D341Med (cell line): ENCODE data around the gene TMX4.
"Not testable (repeated sequence)": the region's sequence is repeated elsewhere in the genome, so short reads cannot be mapped to it uniquely, and the experiment has no call there.

ENCODE experiments used
- DNase-seq: peaks from one replicate; pipeline ENCODE4 v3.0.0; 2012; ENCODE audit warnings: low spot score

TMX4 gene, protein sequence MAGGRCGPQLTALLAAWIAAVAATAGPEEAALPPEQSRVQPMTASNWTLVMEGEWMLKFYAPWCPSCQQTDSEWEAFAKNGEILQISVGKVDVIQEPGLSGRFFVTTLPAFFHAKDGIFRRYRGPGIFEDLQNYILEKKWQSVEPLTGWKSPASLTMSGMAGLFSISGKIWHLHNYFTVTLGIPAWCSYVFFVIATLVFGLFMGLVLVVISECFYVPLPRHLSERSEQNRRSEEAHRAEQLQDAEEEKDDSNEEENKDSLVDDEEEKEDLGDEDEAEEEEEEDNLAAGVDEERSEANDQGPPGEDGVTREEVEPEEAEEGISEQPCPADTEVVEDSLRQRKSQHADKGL

DNA sequence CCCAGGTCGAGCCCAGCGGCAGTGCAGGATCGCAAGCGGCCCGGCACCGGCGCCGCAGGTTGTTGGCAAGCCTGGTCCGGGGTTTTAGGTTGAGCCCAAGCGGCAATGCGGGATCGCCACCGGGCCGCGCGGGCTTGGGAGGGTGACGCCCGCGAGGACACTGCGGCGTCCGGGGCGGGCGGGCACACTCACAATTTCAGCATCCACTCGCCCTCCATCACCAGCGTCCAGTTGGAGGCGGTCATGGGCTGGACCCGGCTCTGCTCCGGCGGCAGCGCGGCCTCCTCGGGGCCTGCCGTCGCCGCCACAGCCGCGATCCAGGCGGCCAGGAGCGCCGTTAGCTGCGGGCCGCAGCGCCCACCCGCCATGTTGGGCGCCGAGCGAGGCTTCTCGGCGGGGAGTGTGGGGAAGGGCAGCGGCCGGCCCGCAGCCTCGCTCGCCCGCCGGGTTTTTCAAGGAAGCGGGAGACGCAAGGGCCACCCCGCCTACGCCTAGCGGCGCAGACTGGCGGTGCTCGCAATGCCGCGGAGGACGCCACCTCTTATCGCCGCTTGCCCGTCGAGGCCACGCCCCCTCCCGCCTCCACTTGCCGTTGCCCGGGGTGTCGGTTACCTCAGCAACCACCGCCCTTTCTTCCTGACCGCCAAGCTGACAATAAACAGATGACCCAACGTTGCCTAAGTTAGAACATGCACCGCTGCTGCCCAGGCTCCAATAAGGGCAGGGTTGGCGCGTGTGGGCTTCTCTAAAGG, at the start of gene TMX4:
Gene TMX4, minus strand, starts transcription at position 516 of the 752 bp plus-strand sequence. Its CDS starts 148 bp downstream, at position 368.
- peak; percentile 95 for DNase-seq

DNA sequence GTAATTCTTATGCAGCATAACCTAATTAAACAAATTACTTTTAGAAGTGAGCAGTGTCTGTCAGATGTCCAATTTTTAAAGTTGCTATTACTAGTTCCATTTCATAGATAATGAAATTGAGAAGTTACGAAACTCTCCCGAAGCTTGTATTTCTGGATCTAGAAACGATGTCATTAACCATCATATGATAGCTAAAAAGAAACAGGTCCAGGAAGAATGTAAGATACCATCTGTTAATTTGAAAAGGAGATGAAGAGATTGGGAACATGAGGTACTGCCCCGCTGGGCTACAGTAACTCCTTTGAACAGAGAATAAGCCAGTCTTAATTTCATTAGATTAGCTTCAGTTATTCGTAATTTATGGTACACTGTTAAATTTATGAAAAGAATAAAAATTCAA, 47.5 kb upstream of the TMX4 start:
- no peak for DNase-seq

DNA sequence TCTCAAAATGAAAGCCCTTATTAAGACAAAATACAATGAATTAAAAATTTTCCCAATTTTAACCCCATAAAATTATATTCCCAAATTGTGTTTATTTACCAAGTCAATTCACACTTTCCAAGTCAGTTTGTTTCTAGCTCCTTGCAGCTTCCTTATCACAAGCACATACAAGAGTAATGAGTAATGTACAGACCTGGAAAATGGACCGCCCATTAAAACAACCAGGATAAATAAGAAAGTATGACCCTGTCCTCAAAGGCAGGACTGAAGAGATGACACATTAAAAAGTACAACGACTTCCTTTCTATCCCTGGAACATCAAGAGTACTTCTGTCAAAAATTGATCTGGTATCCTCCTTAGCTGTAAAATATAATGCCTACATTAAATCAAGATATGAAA, 47.1 kb upstream of the TMX4 start:
- no peak for DNase-seq

DNA sequence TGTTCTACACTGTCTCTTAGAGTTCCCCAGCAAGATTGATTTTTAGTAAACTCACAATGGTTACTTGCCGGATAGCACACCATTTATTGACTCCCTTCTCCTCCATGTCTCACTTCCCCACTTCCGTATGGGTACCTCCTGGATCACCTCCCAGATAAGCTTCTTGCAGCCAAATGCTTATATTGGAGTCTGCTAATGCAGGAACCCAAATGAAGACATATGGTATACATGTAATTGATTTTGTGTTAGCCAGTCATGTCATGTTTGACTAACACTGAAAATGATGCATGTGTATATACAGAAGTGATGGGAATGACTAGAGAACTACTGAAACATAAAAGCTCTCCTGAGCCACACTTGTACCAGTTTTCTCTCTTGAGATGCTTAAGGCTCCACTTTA, 46.1 kb upstream of the TMX4 start:
- no peak for DNase-seq

DNA sequence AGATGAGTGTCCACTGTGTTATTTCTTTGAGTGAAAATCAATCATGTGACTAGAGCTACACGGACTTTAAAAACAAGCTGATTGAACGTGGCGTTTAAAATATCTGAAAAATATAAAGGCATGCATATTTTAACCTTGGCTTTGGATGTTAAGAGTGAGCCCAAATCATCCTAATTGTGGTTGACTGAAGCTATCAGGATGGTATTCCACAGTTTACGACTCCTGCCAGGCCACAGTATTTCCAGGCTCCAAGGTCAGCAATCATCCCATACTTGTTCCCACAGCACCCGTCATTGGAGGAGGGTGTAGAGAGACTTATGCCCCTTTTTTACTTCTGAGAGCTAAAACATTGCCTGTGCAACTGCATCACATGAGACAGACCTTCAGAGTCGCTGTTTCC, 43.2 kb upstream of the TMX4 start:
- DNase-seq: no peak

DNA sequence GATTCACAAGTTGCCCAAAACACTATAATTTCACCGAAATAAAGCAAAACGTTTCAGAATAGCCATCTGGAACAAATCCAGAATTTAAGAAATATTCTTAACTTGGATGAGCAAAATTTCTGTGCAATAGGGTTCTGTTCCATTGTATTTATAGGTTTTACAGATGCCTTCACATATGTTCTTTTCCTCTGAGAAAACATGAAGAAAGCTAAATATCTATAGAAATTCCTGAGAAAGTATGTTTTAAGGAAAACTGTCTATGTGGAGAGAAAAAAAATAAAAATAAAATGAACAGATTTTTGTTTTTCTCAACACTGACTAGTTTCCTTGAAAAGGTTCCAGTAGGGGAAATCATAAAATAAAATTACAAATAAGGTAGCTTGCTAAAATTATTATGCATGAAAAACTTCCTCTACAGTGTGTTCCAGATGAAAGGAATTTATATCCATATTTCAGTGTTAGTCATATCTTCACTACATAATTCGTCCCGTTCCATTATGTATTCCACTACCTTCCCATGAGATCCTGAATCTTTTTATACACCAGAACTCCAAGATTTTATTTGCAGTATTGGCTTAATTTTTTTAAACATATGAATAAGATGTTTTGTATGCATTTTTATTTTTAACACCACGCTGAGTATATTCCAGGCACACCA, 42.4 kb upstream of the TMX4 start:
- no peak for DNase-seq

DNA sequence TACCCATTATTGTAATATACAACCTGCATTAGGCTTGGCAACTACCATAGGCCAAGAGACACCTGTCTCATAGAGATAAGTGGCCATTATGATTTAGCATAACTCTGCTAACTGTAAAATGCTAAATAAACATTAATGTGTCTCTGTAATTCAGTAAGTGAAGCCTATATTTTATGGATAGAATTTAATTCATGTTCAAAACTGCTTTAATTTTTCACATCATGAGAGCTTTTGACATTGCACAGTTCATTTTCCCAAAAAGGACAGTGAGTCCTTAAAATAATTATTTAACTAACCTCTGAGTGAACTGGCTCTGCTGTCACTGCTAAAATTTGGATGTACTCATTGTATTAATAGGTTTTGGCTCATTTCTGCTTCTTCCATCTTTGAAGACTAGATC, 41.4 kb upstream of the TMX4 start:
- DNase-seq: no peak

DNA sequence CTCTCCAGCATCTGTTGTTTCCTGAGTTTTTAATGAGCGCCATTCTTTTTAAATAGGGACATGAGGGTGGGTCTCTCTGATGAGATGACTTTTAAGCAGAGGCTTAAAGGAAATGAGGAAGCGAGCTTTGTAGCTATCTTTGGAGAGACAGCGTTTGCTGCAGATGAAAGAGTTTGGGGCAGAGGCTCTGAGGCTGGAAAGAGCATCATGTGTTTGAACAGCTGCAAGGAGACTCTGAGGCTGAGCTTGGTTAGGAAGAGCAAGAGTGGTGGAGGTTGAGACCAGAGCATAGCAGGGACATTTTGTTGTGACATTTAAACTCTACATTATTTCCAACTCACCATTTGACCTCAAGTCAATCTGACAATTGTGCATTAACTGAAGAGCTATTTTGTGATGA, 38.3 kb upstream of the TMX4 start:
- DNase-seq: no peak

DNA sequence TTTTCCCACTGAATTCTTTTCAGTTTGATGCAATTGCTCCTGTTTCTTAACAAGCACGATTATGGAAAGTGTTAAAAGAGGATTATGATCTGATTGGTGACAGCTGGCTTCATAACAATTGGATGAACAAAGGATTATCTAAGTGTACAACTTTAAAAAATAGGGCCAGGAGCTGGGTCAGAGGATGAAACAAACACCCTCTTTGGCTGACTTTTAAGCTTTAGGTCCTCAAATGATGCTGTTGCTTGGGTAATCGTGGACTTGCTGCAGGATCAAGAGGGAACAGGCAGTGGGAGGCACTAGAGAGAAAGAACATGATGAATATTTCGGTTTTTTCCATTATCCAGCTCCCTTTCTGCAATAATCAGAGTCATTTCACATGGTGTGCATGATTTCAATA, 35.5 kb upstream of the TMX4 start:
- DNase-seq: peak; percentile 52

DNA sequence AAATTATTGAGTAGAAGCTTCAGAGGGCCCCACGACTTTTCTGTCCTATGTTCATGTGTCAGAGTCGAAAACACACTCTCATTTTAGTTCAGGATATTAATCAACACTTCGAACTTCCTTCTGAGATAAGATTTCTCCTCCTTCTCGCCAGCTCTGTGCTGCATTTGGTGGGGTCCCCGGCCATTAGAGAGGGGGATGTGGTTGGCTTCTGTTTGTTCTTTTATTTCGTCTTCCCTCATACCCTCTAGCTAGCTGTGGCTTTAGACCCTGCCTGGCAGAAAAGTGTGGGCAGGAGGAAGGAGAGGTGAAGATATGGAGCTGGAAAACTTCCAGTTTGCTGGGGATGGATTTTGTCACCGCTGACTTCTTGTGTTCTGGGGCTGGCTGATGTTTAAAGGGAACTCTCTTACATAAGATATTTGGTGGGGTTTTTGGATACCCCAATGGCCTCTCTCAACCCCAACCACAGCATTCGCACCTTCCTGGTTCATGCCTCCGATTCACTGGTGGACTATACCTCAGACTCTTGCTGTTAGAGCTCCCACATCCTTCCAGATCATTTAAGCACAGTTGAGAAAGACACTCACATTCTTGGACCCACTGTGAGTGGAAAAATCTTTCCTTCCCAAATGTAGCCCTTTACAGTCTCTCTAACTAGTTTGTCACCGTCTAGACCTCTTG, 30.7 kb upstream of the TMX4 start:
- no peak for DNase-seq

DNA sequence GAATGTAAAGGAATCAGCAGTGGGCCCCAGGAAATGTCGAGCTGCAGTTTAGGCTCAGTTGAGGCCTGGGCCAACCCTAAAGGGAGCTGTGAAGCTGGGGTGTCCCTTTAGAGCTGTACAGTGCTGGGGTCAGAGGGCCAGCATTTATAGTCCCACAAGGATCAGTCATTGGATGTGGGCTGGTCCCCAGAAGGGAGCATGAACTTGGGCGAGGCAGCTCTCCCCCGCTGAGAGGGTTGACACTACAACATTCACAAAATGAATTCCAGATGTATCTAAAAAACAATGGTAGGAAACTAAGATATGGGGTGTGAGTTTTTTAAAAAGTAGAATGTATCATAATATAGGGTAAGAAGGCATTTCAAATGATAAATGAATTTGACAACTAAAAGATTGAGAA, 29.7 kb upstream of the TMX4 start:
- DNase-seq: no peak

DNA sequence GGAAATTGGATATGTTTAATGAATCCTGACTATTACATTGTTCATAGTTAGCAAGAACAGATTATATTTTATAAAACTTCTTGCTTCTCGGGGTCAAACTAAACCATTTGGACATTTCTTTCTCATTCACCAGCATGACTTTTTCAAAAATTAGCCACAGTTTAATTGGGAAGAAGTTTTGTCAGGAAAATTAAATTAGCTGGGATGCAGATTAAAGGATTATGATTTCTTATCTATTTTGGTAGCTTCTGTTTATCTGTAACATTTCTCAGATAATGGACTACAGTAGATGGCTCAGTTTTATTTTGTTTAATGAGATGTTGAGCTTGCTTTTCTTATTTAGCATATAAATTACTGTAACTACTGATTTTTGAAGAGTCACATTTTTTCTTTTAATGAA, 26.4 kb upstream of the TMX4 start:
- no peak for DNase-seq

DNA sequence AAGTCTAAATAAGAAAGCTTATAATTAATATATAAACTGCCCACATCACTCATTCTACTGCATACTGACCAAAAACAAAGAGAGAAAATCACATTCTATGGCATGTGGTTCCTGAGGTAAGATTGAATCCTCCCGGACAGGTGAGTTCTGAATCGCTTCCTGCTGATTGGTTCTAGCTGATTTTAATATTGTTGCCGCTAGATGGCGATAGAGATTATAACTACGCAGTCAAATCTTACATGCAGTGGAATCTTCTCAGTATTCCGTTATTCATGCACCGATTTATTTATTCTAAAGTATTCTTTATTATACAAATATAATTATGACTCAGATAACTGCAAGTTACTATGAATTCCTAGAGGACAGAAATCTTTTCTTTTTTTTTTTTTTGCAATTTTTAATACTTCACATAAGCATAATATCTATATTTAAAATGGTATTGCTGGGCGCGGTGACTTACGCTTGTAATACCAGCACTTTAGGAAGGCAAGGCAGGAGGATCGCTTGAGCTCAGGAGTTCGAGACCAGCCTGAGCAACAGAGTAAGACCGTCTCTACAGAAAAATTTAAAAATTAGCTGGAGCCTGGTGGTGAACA, 24.2 kb upstream of the TMX4 start:
- peak; percentile 56 for DNase-seq

DNA sequence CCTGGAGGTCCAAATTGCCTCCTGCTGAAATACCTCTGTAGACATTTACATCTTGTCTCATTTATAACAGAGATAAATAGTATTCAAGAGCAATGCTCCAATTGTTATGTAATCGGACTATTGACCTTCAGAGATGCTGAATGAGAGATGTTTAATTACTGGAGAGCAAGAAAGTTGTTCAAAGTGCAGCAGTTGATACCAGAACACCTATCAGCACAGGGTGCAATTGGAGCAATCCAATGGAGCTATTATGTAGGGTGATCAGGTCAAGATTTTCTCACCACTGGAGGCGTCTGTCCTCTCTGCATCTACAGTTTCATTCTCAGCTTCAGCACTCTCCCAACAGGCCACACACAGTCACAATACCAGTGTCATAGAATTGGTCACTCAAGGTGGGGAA, 19.5 kb upstream of the TMX4 start:
- no peak for DNase-seq

DNA sequence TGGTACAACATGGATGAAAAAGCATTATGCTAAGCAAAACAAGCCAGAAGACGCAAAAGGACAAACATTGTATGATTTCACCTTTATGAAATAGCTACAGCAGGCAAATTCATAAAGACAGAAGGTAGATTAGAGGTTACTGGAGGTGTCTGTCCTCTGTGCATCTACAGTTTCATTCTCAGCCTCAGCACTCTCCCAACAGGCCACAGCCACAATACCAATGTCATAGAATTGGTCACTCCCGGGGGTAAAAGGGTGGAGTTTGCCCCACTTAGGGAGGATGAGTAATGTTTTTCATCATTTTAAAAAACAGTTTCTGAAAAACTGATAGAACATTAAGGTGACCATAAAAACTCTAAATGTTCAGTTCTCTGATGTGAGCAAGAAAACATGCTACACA, 17.2 kb upstream of the TMX4 start:
- no peak for DNase-seq

DNA sequence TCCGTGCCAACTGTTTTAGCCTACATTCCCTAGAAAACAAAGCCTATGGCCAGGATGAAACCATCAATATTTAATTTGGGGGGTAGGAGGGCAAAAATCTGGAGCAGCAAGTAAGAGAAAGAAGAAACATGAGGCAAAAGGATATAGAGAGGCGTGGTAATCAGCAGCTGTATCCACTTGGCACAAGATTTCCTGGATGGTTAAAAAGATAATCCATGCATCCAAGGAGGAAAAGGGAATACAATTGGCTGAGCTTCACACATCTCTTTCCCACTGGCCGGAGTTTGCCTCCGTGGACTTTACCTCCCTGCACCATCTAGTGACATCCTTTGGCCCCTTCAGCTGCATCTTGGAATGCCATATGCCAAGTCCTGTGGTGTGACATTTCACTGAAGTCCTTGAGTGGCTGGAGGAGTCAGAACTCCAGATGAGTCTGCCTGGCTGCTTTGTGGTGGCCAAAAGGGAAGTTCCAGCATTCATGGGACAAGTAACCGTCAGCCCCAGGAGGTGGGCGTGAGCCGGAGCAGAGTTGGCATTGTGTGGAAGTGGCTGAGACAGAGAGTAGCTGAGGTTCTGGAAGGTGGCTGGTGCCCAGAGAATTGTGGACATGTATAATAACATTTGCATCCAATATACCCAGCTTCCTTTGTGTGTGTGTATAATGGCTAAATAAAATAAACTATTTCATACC, 13.7 kb upstream of the TMX4 start:
- DNase-seq: no peak

DNA sequence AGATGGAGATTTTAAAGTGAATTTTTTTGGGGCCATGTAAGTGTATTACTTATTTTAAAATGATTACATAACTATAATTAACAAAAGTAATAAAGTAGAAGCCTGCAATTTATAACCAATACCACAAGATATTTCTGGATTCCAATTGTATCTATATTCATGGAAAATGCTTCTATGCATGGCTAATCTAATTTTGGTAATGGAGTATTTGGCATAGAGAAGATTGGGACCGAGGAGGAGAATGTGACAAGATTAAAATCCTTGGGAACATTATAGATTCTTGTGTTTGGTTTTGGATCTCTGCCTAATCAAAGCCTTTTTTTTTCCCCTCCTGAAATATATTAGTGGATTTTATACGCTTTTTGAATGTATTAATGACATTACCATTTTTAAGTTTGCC, 12.9 kb upstream of the TMX4 start:
- no peak for DNase-seq

DNA sequence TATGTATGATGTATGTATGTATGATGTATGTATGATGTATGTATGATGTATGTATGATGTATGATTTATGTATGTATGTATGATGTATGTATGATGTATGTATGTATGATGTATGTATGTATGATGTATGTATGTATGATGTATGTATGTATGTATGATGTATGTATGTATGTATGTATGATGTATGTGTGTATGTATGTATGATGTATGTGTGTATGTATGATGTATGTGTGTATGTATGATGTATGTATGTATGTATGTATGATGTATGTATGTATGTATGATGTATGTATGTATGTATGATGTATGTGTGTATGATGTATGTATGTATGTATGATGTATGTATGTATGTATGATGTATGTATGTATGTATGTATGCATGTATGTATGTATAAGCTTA, 12.0 kb upstream of the TMX4 start:
- not testable (repeated sequence) for DNase-seq

DNA sequence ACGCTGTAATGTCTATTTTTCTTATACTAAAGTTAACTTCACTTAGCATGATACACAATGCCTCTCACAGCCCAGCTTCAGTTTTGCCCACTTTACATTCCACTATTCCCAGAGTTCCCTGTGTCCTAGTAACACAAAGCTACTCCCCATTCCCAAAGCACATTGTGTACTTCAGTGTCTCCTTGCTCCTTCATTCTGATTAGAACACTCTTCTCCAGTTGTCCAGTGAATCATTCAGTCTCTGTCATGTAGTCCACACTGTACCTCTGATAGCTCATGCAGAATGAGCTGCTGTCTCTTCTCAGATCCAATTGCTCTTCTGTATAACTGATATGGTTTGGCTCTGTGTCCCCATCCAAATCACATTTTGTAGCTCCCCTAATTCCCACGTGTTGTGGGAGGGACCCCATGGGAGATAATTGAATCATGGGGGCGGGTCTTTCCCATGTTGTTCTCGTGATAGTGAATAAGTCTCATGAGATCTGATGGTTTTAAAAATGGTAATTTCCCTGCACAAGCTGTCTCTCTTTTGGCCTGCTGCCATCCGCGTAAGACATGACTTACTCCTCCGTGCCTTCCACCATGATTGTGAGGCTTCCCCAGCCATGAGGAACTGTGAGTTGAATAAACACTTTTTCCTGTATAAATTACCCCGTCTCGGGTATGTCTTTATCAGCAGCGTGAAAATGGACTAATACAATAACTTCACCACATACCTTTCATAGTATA, 2.1 kb upstream of the TMX4 start:
- DNase-seq: no peak

DNA sequence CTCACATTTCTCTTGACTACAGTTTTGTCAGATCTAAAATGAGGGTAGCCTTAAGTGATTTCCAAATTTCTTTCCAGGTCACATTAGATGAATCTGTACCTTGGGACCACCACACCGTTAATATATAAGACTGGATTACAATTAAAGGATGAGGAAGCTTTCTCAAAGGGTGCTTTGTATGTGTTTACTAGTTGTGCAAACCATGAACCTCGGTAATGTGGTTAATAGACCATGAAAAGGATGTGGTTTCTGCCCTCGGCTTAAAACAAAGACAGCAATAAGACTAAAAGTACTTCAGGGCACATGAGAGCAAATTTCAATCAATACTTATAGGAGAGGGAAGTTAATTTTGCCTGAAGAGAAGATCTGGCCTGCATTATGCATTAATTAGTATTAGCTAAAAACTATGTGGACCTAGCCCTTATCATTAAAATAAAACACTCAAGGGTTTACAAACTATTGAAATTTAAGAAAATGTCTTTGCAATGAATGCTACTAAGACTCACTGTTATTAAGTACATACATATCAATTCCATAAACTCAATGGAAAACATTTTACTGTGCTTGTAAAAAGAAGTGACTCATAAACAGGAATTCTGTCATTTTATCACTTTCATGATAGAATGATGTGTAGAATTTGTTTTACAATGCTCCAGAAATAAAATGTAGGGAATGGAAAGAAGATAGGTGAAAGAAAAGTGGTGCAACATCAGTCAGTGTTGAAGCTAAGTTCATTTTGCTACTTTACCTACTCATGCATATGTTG, 936 bp upstream of the TMX4 start:
- no peak for DNase-seq

DNA sequence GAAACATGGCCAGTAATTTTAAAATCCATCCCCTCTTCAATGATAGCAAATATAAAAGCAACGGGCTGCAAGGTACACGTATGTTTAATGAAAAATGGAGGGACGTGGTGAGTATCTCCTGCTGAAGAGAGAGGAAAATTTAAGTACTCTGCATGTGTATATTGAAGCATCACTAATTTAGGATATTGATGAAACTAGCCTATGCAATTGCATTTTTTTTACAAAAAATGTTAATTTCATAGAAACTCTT, 362 bp upstream of the TMX4 start:
- no peak for DNase-seq
